HepG2 (cell line): ENCODE data around the gene MCFD2. TPM values are rescaled to one million over a fixed set of nuclear protein-coding genes. Genes with fewer than 3 reads are reported as not detected.

Source experiments
- ATAC-seq: fragments of 200-7000 bp; cut with Tn5 transposase; 3 replicates; pipeline ENCODE4 v1.9.1; 2020; ENCODE audit warnings: mild to moderate bottlenecking, moderate library complexity
- BruUV-seq: library from RNA; stranded (reverse); fragments of 400-500 nt; replicated peaks from 2 replicates; lab custom pipeline; 2021; lab: Mats Ljungman, UMichigan
- CTCF ChIA-PET: fragments of 300-600 bp; formaldehyde crosslinking; extraction: SDS; loops from one replicate; lab custom pipeline; 2021; ENCODE audit warnings: low total read pairs, inconsistent platforms, low intra/inter-chr PET ratio; lab: Yijun Ruan, JAX
- POLR2A ChIA-PET: fragments of 350-600 bp; sonication (Branson Sonifier 250); formaldehyde crosslinking; loops from one replicate; lab custom pipeline; 2020; ENCODE audit warnings: antibody characterized with exemption, inconsistent platforms; lab: Yijun Ruan, JAX
- DNase-seq: peaks from one replicate; pipeline ENCODE4 v3.0.0-alpha.2; 2015; ENCODE audit warnings: low spot score
- FAIRE-seq: peaks from 3 replicates; lab custom pipeline; 2011; peaks lifted over from hg19 to GRCh38; lab: Jason Lieb, UNC
- H2AFZ ChIP-seq: one replicate; pipeline ENCODE4 v1.6.1; 2011; ENCODE audit warnings: low read length, inconsistent platforms
- H3K27ac ChIP-seq: fragments of 300-600 bp; 3 replicates; pipeline ENCODE4 v1.8.0; 2011; ENCODE audit warnings: mixed run types, mild to moderate bottlenecking, mixed read lengths, low read length, inconsistent platforms; ENCODE audit not compliant: insufficient read depth; ENCODE audit errors: extremely low read length
- H3K27me3 ChIP-seq, 2 experiments: fragments of 200-600 bp in 1 of 2; 2 replicates in 1 of 2; 3 replicates in 1 of 2; pipeline versions ENCODE4 v1.6.0 to v1.8.0; 2011; ENCODE audit warnings: low read length in 2 of 2, mild to moderate bottlenecking in 2 of 2, moderate library complexity in 2 of 2, inconsistent platforms in 1 of 2; ENCODE audit not compliant: insufficient read depth in 2 of 2, control insufficient read depth in 1 of 2
- H3K36me3 ChIP-seq, 2 experiments: fragments of 200-600 bp in 1 of 2; replicated peaks in 1 of 2; 2 replicates in 1 of 2; 3 replicates in 1 of 2; pipeline versions ENCODE4 v1.5.1 to v1.8.0; 2011; ENCODE audit warnings: low read length in 2 of 2, inconsistent platforms in 1 of 2; ENCODE audit not compliant: insufficient read depth in 2 of 2, control insufficient read depth in 1 of 2
- H3K4me1 ChIP-seq: 2 replicates; pipeline ENCODE4 v1.5.1; 2012; ENCODE audit warnings: low read length, inconsistent platforms; ENCODE audit not compliant: insufficient read depth
- H3K4me2 ChIP-seq: 2 replicates; pipeline ENCODE4 v1.6.0; 2011; ENCODE audit warnings: low read depth, low read length, inconsistent platforms
- H3K4me3 ChIP-seq, 3 experiments: fragments of 200-600 bp in 1 of 3; sonication (generic), shearing (Covaris generic) in 1 of 3; replicated peaks in 1 of 3; 2 replicates each; pipeline ENCODE4 v1.5.1; 2011 to 2016; ENCODE audit warnings: low read length in 3 of 3, inconsistent platforms in 2 of 3, low read depth in 2 of 3, mild to moderate bottlenecking in 2 of 3, control low read depth in 1 of 3, mixed read lengths in 1 of 3; ENCODE audit not compliant: insufficient read depth in 1 of 3
- H3K79me2 ChIP-seq: one replicate; pipeline ENCODE4 v1.6.1; 2011; ENCODE audit warnings: low read length, inconsistent platforms; ENCODE audit not compliant: insufficient read depth
- H3K9ac ChIP-seq: 2 replicates; pipeline ENCODE4 v1.6.0; 2011; ENCODE audit warnings: mild to moderate bottlenecking, low read depth, low read length, inconsistent platforms; ENCODE audit not compliant: insufficient read depth
- H3K9me3 ChIP-seq: 2 replicates; pipeline ENCODE4 v1.5.1; 2012; ENCODE audit warnings: mild to moderate bottlenecking, low read length
- H4K20me1 ChIP-seq: 2 replicates; pipeline ENCODE4 v1.6.0; 2011; ENCODE audit warnings: inconsistent platforms, mild to moderate bottlenecking, low read length, moderate library complexity; ENCODE audit not compliant: insufficient read depth
- DNMT3B ChIP-seq: conservative IDR thresholded peaks from 2 replicates; pipeline ENCODE4 v1.6.1; 2016; ENCODE audit warnings: missing biosample characterization, control low read depth
- DR1 ChIP-seq: sonication (generic); formaldehyde crosslinking; IDR thresholded peaks from 2 replicates; pipeline ENCODE4 v1.8.0; 2021; ENCODE audit warnings: mild to moderate bottlenecking, missing genetic modification reagents, inconsistent platforms
- KAT7 ChIP-seq: IDR thresholded peaks from 2 replicates; pipeline ENCODE4 v1.6.1; 2018; ENCODE audit warnings: borderline replicate concordance, missing compliant biosample characterization
- KLF13 ChIP-seq: sonication (generic); formaldehyde crosslinking; IDR thresholded peaks from 2 replicates; pipeline ENCODE4 v1.4.0; 2020; ENCODE audit warnings: mild to moderate bottlenecking, missing genetic modification reagents
- ONECUT2 ChIP-seq: sonication (generic); formaldehyde crosslinking; IDR thresholded peaks from 2 replicates; pipeline ENCODE4 v1.4.0; 2020; ENCODE audit warnings: missing genetic modification reagents
- PAWR ChIP-seq: sonication (generic); formaldehyde crosslinking; IDR thresholded peaks from 2 replicates; pipeline ENCODE4 v1.4.0; 2020; ENCODE audit warnings: missing genetic modification reagents, mild to moderate bottlenecking, borderline replicate concordance
- REXO4 ChIP-seq: sonication (generic); formaldehyde crosslinking; IDR thresholded peaks from 2 replicates; pipeline ENCODE4 v1.8.0; 2022; ENCODE audit warnings: missing genetic modification reagents, mild to moderate bottlenecking, borderline replicate concordance
- TCF12 ChIP-seq, 2 experiments: fragments of 450-650 bp in 1 of 2; sonication (generic) in 1 of 2; formaldehyde crosslinking in 1 of 2; IDR thresholded peaks; 2 replicates each; pipeline versions ENCODE4 v1.6.1 to v1.8.0; 2017 to 2022; ENCODE audit warnings: antibody characterized with exemption in 1 of 2, mild to moderate bottlenecking in 1 of 2, missing genetic modification reagents in 1 of 2, moderate library complexity in 1 of 2
- ZFP36L2 ChIP-seq: sonication (generic); formaldehyde crosslinking; IDR thresholded peaks from 2 replicates; pipeline ENCODE4 v1.4.0; 2020; ENCODE audit warnings: missing genetic modification reagents
- ZNF180 ChIP-seq: sonication (generic); formaldehyde crosslinking; IDR thresholded peaks from 2 replicates; pipeline ENCODE4 v1.4.0; 2020; ENCODE audit warnings: low read depth, missing genetic modification reagents, borderline replicate concordance
- ZNF317 ChIP-seq: sonication (generic); formaldehyde crosslinking; IDR thresholded peaks from 2 replicates; pipeline ENCODE4 v1.5.0; 2020; ENCODE audit warnings: mild to moderate bottlenecking, missing genetic modification reagents
- ZNF329 ChIP-seq: sonication (generic); formaldehyde crosslinking; IDR thresholded peaks from 2 replicates; pipeline ENCODE4 v1.9.0; 2021; ENCODE audit warnings: low read depth, mild to moderate bottlenecking, missing genetic modification reagents
- ZNF343 ChIP-seq: sonication (generic); formaldehyde crosslinking; IDR thresholded peaks from 2 replicates; pipeline ENCODE4 v1.4.0; 2020; ENCODE audit warnings: mild to moderate bottlenecking, missing genetic modification reagents
- ZNF567 ChIP-seq: sonication (generic); formaldehyde crosslinking; IDR thresholded peaks from 2 replicates; pipeline ENCODE4 v1.8.1; 2023; ENCODE audit warnings: mild to moderate bottlenecking, missing genetic modification reagents, borderline replicate concordance
- ZNF589 ChIP-seq: sonication (generic); formaldehyde crosslinking; conservative IDR thresholded peaks from 2 replicates; pipeline ENCODE4 v1.8.0; 2022; ENCODE audit warnings: mild to moderate bottlenecking, moderate library complexity, missing genetic modification reagents
- WGBS: methylation state at CpG from one replicate; pipeline ENCODE4 v1.1.6; 2017; ENCODE audit warnings: low lambda C conversion rate; 5-methylcytosine and 5-hydroxymethylcytosine counted together
- in situ Hi-C: cut with HindIII; loops from 2 replicates; pipeline ENCODE4 v1.10.0; 2017; ENCODE audit warnings: low pct_unique_long_range_greater_than_20kb; ENCODE audit not compliant: extremely low pct_ligation_motif_present
- intact Hi-C: fragments of 100-400 bp; cut with micrococcal nuclease; formaldehyde crosslinking; loops from one replicate; pipeline ENCODE4 v1.10.0; 2022; ENCODE audit not compliant: unreplicated experiment
- polyA plus RNA-seq, 8 experiments: library from polyadenylated mRNA; depleted of rRNA in 3 of 8; stranded (reverse) in 7 of 8; unstranded in 1 of 8; fragments of >200 nt; fragmentation: Illumina TruSeq in 4 of 8; extraction: Trizol in 4 of 8; gene quantifications; 2 replicates each; pipeline versions ENCODE4 v1.2.1 to v1.2.3, GENCODE V29; 2011 to 2016; ENCODE audit warnings: low read depth in 4 of 8, missing spikeins in 1 of 8, mixed read lengths in 1 of 8; ENCODE audit not compliant: insufficient read depth in 1 of 8
- total RNA-seq, 5 experiments: library from RNA; depleted of rRNA; stranded (reverse); fragments of >200 nt; fragmentation: Illumina TruSeq; extraction: Trizol; gene quantifications; 2 replicates each; pipeline ENCODE4 v1.2.3, GENCODE V29; 2016; ENCODE audit warnings: low read depth in 1 of 5
- TF ChIP-seq, protein P1 (sequence below): IDR thresholded peaks from 2 replicates; pipeline ENCODE4 v1.6.1; 2018; ENCODE audit warnings: missing genetic modification reagents

MCFD2 gene
- total and polyA plus RNA-seq, 2 of the 13 experiments (the other 11 are each of a cell fraction or from before 2014, with no cell fraction given) = 183 to 232 TPM

DNA sequence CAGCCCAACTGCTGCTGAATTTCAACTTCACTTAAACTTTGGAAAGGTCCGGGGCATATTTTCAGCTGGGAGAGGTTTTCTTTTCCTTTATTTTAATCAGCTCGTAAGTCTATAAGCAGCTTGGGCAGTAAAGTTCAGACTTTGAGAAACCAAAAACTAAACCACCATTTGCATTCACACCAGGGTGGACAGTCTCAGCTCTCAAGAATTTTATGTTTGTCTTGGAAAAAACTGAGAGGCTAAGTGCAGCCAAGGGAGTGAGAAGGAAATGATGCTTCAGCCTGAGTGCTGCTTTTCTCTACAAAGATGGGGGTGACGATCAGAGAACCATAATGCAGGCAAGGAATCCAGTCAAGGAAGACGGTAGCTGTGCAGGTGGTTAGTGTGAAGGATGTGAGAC, 30.2 kb downstream of the MCFD2 start:
- FAIRE-seq (no peak), ATAC-seq (no peak), DNase-seq (no peak)
- Histone ChIP-seq H3K79me2 (no peaks in the 10 kb centered on the region), H4K20me1 (no peaks in the 10 kb centered on the region), H3K9ac (no peak overlapping the region), H3K27me3 (peaks cover 6 to 59% of the 10 kb centered on the region in 2 experiments), H3K9me3 (no peaks in the 10 kb centered on the region), H2AFZ (no peak overlapping the region), H3K36me3 (no peaks in the 10 kb centered on the region), H3K27ac (no peak overlapping the region), H3K4me1 (peaks cover 8% of the 10 kb centered on the region), H3K4me2 (no peak overlapping the region), H3K4me3 (no peak overlapping the region)
- in situ Hi-C loops (no loop called here), intact Hi-C loops (no loop called here)
- WGBS = 37% methylated on average over 4 of the region's 4 CpGs
- BruUV-seq = no TSS peak
- TF ChIP-seq TCF12 (IDR thresholded peaks at IDR 0.05) (no peak), TCF12 (CRISPR knock-in tag; IDR thresholded peaks at IDR 0.05) (no peak), DNMT3B (CRISPR knock-in tag) (no peak), KAT7 (no peak), REXO4 (CRISPR knock-in tag) (no peak), ZNF317 (CRISPR knock-in tag) (no peak), ZNF343 (no peak), ZNF589 (no peak), ONECUT2 (CRISPR knock-in tag) (no peak), KLF13 (CRISPR knock-in tag) (no peak), ZNF567 (CRISPR knock-in tag) (no peak), ZNF180 (CRISPR knock-in tag) (no peak), ZFP36L2 (CRISPR knock-in tag) (no peak), ZNF329 (CRISPR knock-in tag) (no peak), PAWR (no peak), DR1 (CRISPR knock-in tag) (no peak)
- TF ChIP-seq, protein P1, sequence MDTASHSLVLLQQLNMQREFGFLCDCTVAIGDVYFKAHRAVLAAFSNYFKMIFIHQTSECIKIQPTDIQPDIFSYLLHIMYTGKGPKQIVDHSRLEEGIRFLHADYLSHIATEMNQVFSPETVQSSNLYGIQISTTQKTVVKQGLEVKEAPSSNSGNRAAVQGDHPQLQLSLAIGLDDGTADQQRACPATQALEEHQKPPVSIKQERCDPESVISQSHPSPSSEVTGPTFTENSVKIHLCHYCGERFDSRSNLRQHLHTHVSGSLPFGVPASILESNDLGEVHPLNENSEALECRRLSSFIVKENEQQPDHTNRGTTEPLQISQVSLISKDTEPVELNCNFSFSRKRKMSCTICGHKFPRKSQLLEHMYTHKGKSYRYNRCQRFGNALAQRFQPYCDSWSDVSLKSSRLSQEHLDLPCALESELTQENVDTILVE (CRISPR knock-in tag) = no peak
- ChIA-PET POLR2A (no interaction called here), CTCF (no interaction called here)
